Measurements from ENCODE around the gene TASOR.

Gene TASOR

GRCh38 chr3:56654460-56654859 is 28.6 kb downstream of the TASOR start:
- H3K4me1 ChIP-seq (ENCODE audit: control insufficient read depth, insufficient read depth, low read length): no peaks in the 10 kb centered on the region
- peaks cover 36 to 68% of the 10 kb centered on the region in 2 experiments for H3K36me3 ChIP-seq (ENCODE audit: control insufficient read depth in 2 of 2, insufficient read depth in 1 of 2, low read length in 2 of 2)
- H3K9me3 ChIP-seq (ENCODE audit: control insufficient read depth, insufficient read depth, low read depth, low read length): no peaks in the 10 kb centered on the region
- peak; percentile 72; the same call in 1 of the 2 replicates for TF ChIP-seq ZNF449 (tag by site-specific recombination; IDR thresholded peaks at IDR 0.05)
- TF ChIP-seq BCL11B (tag by site-specific recombination; IDR thresholded peaks at IDR 0.05; ENCODE audit: low read depth): no peak
- POLR2A ChIA-PET: interaction anchor here (0.5 kb wide), 1 partner anchor 20 kb away, joined by 4 read pairs; no protein-coding TSS in a partner anchor
- no peak overlapping the region for H3K4me3 ChIP-seq (ENCODE audit: low read depth, low read length)
- no peak overlapping the region for H3K27ac ChIP-seq (ENCODE audit: extremely low read depth, low read depth, low read length)
- CTCF ChIA-PET: interaction anchor here (0.6 kb wide), 1 partner anchor 333 kb away, joined by 3 read pairs; no protein-coding TSS in a partner anchor

DNA sequence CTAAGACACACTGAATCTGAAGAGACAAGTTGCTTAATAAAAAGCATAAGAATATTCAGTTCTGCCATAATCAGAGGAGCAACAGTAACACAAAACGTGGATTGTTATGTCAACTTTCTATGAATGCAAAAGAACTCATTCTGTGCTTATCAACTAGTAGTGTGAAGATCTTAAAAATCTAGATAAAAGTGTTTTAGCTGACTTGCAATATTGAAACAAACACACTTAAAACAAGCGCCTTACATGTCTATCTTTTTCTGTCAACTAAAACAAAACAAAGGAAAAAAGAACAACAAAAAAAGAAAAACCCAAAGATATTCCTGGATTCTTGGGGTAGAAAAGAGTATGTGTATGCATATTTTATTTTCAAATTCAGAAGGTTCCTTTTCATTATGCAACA is 37.7 kb downstream of the TASOR start:
- POLR2A ChIA-PET: no interaction called here
- TF ChIP-seq ZNF830 (tag by site-specific recombination; IDR thresholded peaks at IDR 0.05; ENCODE audit: low read depth) (no peak), ZFP69B (tag by site-specific recombination; IDR thresholded peaks at IDR 0.05) (no peak), ZBTB8A (tag by site-specific recombination; IDR thresholded peaks at IDR 0.05) (no peak), ZNF530 (tag by site-specific recombination; IDR thresholded peaks at IDR 0.05; ENCODE audit: low read depth) (no peak), ZXDB (tag by site-specific recombination; IDR thresholded peaks at IDR 0.05) (no peak), KLF16 (tag by site-specific recombination; IDR thresholded peaks at IDR 0.05) (no peak), SCRT2 (tag by site-specific recombination; IDR thresholded peaks at IDR 0.05) (no peak), ZNF544 (tag by site-specific recombination; IDR thresholded peaks at IDR 0.05) (no peak), ZNF596 (tag by site-specific recombination; IDR thresholded peaks at IDR 0.05) (no peak), ZNF362 (tag by site-specific recombination; IDR thresholded peaks at IDR 0.05) (no peak), ZNF16 (tag by site-specific recombination; IDR thresholded peaks at IDR 0.05; ENCODE audit: low read depth) (no peak), ZBTB10 (tag by site-specific recombination; IDR thresholded peaks at IDR 0.05) (no peak), ZNF174 (tag by site-specific recombination; IDR thresholded peaks at IDR 0.05) (no peak), ZNF785 (tag by site-specific recombination; IDR thresholded peaks at IDR 0.05) (no peak), ZFHX2 (tag by site-specific recombination; conservative IDR thresholded peaks at IDR 0.05) (no peak), ZNF677 (tag by site-specific recombination; IDR thresholded peaks at IDR 0.05) (no peak), ZSCAN30 (tag by site-specific recombination; IDR thresholded peaks at IDR 0.05) (no peak)
- Histone ChIP-seq H3K4me1 (ENCODE audit: control insufficient read depth, insufficient read depth, low read length) (no peaks in the 10 kb centered on the region), H3K27ac (ENCODE audit: extremely low read depth, low read depth, low read length) (no peak overlapping the region), H3K9me3 (ENCODE audit: control insufficient read depth, insufficient read depth, low read depth, low read length) (no peaks in the 10 kb centered on the region), H3K36me3 (ENCODE audit: control insufficient read depth in 2 of 2, insufficient read depth in 1 of 2, low read length in 2 of 2) (peaks cover 43 to 87% of the 10 kb centered on the region in 2 experiments), H3K4me3 (ENCODE audit: low read depth, low read length) (no peak overlapping the region)
- CTCF ChIA-PET: no interaction called here

All from HEK293 (cell line).